Articular chondrocyte of knee joint (primary cell): Measurements from ENCODE around the gene FBXO47. TPM values are rescaled to one million over a fixed set of nuclear protein-coding genes. Genes with fewer than 3 reads are reported as not detected.

ENCODE experiments used
- small RNA-seq: library from RNA; depleted of rRNA; stranded (forward); fragments of <200 nt; gene quantifications from one replicate; pipeline ENCODE3, GENCODE V24; 2012
- total RNA-seq: library from RNA; depleted of rRNA; stranded (reverse); fragments of >200 nt; gene quantifications from 2 replicates; pipeline ENCODE4 v1.2.3, GENCODE V29; 2012

The FBXO47 gene
- total RNA-seq = 0.13 TPM in 1 of 2 replicates, not detected in the other

GRCh38 chr17:38967290-38967738, at the start of gene FBXO47:
Gene FBXO47 (minus strand): TSS chr17:38967403. CDS start chr17:38963025, 4,378 bp downstream.

GRCh38 chr17:38925263-38925995, 41.8 kb downstream of the FBXO47 start, which contains the start of gene LASP1NB:
Gene LASP1NB (plus strand): TSS chr17:38925614.

Small RNAs within 50 kb of the gene (small RNA-seq; reads per million reads assigned to genes)
- not detected for gene MIR6779

Other genes starting within 250 kb of the FBXO47 start
- gene CISD3, start 237.1 kb downstream of the FBXO47 start, total RNA-seq = 3.8 and 4.6 TPM in 2 replicates
- 3.5 and 3.8 TPM in 2 replicates for gene PCGF2, start 219.1 kb downstream of the FBXO47 start, total RNA-seq
- gene PSMB3, start 214.7 kb downstream of the FBXO47 start, total RNA-seq = 236 and 243 TPM in 2 replicates
- gene PIP4K2B, start 167.8 kb downstream of the FBXO47 start, total RNA-seq = 42.5 and 42.6 TPM in 2 replicates
- gene CWC25, start 142.1 kb downstream of the FBXO47 start, total RNA-seq = 11.6 and 13.1 TPM in 2 replicates
- gene RPL23, start 113.7 kb downstream of the FBXO47 start, total RNA-seq = 1,226 and 1,441 TPM in 2 replicates
- gene LASP1, start 97.3 kb downstream of the FBXO47 start, total RNA-seq = 140 and 177 TPM in 2 replicates
- gene PLXDC1, start 184.2 kb upstream of the FBXO47 start, total RNA-seq = 2.4 and 6.3 TPM in 2 replicates
- not detected in 2 replicates for gene ARL5C, start 198.8 kb upstream of the FBXO47 start, total RNA-seq
- gene CACNB1, start 230.3 kb upstream of the FBXO47 start, total RNA-seq = 6.3 and 8.0 TPM in 2 replicates
- 1,401 and 1,482 TPM in 2 replicates for gene RPL19, start 232.9 kb upstream of the FBXO47 start, total RNA-seq